Measurements from ENCODE around the gene ACSS1.
"Not testable (repeated sequence)": the region's sequence is repeated elsewhere in the genome, so short reads cannot be mapped to it uniquely, and the experiment has no call there.

ACSS1 gene

GRCh38 chr20:25009218-25010145, 48.5 kb downstream of the ACSS1 start:
- no peak for DNase-seq (ENCODE audit: low read depth in 2 of 2)

GRCh38 chr20:25008388-25009217, 49.3 kb downstream of the ACSS1 start:
- DNase-seq (ENCODE audit: low read depth in 2 of 2), result no peak

GRCh38 chr20:25007491-25008305, 50.2 kb downstream of the ACSS1 start:
- no peak for DNase-seq (ENCODE audit: low read depth in 2 of 2)

GRCh38 chr20:25006431-25007167, 51.3 kb downstream of the ACSS1 start:
- DNase-seq (ENCODE audit: low read depth in 2 of 2), result no peak

GRCh38 chr20:25005661-25006060, 52.3 kb downstream of the ACSS1 start:
- DNase-seq (ENCODE audit: low read depth in 2 of 2), result no peak

GRCh38 chr20:25005220-25005619, 52.7 kb downstream of the ACSS1 start:
- DNase-seq (ENCODE audit: low read depth in 2 of 2), result no peak

GRCh38 chr20:25003002-25003401, 54.9 kb downstream of the ACSS1 start:
- no peak for DNase-seq (ENCODE audit: low read depth in 2 of 2)

GRCh38 chr20:25001323-25001722, 56.6 kb downstream of the ACSS1 start:
- not testable (repeated sequence) for DNase-seq (ENCODE audit: low read depth in 2 of 2)

GRCh38 chr20:25000268-25000801, 57.6 kb downstream of the ACSS1 start:
- DNase-seq (ENCODE audit: low read depth in 2 of 2), result no peak

GRCh38 chr20:24999568-24999967, 58.4 kb downstream of the ACSS1 start:
- DNase-seq (ENCODE audit: low read depth in 2 of 2), result no peak

GRCh38 chr20:24998631-24999445, 59.1 kb downstream of the ACSS1 start:
- no peak for DNase-seq (ENCODE audit: low read depth in 2 of 2)

GRCh38 chr20:24998121-24998520, 59.8 kb downstream of the ACSS1 start:
- no peak for DNase-seq (ENCODE audit: low read depth in 2 of 2)

- DNase-seq (ENCODE audit: low read depth in 2 of 2), result no peak
These were observed 61.2 kb downstream of the ACSS1 start for GRCh38 chr20:24996449-24997377.

- DNase-seq (ENCODE audit: low read depth in 2 of 2), result no peak
These were observed 62.0 kb downstream of the ACSS1 start for GRCh38 chr20:24995741-24996448.

- DNase-seq (ENCODE audit: low read depth in 2 of 2), result peak; percentile 65 to 76
These were observed 63.2 kb downstream of the ACSS1 start for GRCh38 chr20:24994470-24995368.

GRCh38 chr20:24994186-24994465, 63.8 kb downstream of the ACSS1 start:
- DNase-seq (ENCODE audit: low read depth in 2 of 2), result no peak
